DMS53 treated with DMSO at 0.1 percent for 48 hours (cell line): Measurements from ENCODE around the gene CXorf58.
A peak's percentile ranks its signal among the peaks of the same experiment; 100 is the strongest.
"Not testable (repeated sequence)": the region's sequence is repeated elsewhere in the genome, so short reads cannot be mapped to it uniquely, and the experiment has no call there.

Source experiments
- DNase-seq: peaks from one replicate; lab custom pipeline; 2025; ENCODE audit not compliant: unreplicated experiment; lab: John Stamatoyannopoulos, UW

Gene CXorf58

DNA sequence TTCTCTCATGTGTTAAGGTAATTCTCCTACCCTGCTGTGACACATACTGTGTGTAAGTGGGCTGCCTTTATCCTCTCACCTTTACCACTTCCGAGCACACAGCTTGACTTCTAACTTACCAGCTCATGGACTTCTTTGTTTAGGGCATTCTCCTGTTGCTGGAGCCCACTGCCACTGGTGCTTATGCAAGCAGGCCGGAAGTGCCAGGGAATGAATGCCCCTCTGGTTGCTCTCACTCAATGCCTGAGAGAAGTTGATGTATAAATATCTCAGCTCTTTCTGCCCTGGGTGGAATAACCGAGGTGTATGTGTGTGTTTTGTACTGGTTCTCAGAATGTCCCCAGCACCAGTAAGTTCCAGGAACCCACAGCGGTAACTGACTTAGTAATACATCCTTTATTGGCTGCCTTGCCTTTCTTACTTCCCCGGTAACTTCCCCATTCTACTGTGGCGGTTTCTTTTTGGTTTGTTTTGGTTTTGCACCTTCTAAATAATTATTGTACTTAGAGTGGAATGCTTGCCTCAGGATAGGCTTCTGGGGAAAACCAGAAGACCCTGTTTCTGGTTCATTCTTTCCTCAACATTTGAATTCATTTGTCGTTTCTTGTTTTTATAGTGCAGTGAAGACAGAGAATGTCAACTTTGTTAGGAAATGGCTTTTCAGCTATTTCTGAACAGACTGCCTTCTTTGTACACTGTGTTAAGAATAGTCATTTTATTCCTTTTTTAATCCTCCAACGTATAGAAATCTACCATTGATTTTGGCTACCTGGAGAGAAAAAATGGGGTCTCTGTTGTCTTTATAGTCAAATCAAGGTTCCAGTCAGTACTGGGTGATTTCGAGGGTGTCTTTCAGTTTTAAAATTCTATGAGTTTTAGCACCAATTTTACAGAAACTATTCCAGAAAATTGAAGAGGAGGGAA lies 45.4 kb downstream of the CXorf58 start:
- no peak for DNase-seq

DNA sequence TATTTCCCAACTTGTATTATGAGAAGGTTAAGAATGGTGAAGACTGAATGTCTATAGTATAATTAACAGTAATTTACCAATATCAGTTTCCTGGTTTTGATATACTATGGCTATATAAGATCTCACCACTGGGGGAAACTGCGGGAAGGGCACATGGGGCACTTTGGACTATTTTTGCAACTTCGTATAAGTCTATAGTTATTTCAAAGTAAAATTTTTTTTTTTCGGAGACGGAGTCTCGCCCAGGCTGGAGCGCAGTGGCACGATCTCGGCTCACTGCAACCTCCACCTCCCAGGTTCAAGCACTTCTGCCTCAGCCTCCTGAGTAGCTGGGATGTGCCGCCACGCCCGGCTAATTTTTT lies 46.1 kb downstream of the CXorf58 start:
- DNase-seq = no peak

DNA sequence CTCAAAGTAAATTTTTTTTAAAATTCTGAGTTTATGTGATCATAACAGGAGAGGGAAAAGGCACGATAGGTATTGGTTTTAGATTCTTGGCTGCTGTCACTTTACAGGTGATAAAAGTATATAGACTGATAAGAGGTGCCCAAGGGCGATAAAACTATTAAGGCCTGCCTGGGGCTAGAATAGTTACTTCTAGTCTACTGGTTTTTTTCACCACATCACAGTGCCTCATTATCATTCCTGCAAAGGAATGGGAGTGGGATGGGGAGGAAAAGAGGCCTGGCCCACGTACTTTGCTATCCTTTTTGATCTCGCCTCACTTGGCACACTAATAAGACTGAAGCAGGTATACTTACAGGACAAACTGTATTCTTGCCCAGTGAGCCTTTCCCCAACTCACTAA lies 46.6 kb downstream of the CXorf58 start:
- no peak for DNase-seq

DNA sequence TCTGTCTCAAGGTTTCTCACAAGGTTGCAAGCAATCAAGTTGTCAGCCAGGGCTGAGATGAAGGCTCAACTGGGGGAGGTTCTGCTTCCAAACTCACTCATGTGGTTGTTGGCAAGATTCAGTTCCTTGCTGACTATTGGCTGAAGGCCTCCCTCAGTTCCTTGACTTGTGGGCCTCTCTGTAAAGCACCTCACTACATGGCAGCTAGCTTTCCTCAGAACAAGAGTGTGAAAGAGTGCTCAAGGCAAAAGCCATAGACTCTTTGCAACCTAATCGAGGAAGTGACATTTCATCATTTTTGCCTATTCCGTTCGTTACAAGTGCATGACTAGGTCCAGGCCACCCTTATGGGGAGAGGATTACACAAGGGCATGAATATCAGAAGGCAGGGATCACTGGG lies 52.0 kb downstream of the CXorf58 start:
- no peak for DNase-seq

DNA sequence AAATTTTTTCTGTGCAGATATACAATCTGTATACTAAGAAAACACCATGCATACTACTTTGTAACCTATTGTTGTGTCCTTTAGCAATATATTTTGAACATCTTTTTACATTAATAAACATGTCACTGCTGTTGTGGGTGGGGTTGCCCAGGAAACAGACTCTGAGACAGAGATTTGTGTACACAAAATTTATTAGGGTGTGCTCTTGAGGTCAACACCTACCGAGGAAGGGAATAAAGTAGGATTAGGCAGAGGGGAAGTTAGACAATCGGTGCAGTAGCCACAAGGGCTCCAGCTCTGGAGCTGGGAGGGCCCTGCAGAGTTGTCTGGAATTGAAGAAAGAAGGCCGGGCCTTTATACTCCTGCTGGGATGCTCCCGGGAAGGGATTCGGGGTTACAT lies 56.4 kb downstream of the CXorf58 start:
- no peak for DNase-seq

DNA sequence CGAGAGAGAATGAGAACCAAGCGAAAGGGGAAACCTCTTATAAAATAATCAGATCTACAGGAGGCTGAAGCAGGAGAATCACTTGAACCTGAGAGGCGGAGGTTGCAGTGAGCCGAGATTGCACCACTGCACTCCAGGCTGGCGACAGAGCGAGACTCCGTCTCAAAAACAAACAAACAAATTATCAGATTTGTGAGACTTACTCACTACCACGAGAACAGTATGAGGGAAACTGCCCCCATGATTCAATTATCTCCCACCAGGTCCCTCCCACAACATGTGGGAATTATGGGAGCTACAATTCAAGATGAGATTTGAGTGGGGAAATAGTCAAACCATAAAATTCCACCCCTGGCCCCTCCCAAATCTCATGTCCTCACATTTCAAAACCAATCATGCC lies 57.8 kb downstream of the CXorf58 start:
- not testable (repeated sequence) for DNase-seq

DNA sequence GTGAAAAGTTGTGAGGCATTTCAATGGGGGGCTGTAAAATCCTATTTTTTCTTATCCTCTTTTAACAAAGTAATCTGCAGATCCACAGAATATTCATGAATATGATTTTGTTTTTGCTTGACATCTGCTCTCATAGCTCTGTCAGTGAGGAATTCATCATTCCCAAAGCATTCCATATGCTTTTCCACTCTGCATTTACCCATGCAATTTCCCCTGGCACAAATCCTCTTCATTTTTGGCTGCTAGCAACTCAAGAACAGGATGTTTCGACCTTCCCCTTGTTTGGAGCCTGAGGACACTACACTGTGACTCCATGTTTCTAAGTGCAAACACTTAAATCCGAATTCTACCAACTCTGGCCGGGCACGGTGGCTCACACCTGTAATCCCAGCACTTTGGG lies 70.7 kb downstream of the CXorf58 start:
- no peak for DNase-seq

DNA sequence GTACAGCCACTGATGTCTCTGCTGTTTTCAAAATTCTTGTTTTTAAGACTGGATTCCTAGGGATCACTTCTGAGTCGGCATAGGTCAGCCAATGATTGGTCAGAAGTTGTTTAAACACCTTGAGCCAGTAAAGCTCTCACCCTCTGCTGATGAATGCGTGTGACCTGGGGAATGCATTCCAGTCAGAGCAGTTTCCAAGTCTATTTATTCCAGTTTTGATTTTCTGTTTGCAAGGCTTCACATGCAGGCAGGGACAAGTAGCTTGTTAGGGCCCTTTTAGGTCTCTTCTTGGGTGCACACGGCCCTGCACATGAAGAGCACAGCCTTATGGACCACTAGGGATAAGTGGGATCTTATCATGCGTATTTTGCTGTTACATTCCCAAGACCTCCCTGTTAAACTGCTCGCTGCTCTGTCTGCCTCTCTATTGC lies 72.2 kb downstream of the CXorf58 start:
- peak; percentile 22 for DNase-seq

DNA sequence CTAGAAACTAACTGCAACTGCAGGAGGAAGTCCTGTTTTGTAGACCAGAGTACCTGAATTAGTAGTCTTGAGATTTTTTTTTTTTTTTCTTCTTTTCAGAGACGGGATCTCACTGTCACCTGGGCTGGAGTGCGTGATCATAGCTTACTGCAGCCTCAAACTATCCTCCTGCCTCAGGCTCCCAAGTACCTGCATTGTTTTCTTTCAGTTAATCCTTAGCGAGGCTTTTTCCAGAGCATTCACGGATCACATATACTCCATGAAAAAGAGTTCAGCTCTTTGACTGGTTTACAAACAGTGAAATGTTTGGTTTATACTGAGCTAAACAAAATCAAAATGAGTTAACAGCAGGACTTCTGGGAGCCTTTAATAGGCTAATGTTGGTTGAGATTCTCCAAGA lies 73.4 kb downstream of the CXorf58 start:
- no peak for DNase-seq

DNA sequence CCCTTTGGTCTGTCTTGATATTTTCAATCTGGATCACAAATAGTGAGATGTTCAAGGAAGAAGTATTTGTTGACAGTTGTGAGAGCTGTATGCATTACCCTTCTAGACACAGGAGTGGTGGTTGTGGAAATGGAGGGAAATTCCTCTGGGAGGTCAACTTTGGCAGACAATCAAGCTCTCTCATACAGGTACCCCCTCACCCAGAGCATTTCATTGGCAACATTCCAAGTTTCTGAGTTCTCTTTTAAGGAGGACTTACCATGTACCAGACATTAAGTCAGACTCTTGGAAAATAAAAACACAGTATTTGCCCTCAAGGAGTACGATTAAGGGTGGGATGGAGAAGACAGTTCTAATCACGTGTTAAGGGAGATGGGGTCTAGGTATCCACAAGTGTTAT lies 73.9 kb downstream of the CXorf58 start:
- DNase-seq = no peak

DNA sequence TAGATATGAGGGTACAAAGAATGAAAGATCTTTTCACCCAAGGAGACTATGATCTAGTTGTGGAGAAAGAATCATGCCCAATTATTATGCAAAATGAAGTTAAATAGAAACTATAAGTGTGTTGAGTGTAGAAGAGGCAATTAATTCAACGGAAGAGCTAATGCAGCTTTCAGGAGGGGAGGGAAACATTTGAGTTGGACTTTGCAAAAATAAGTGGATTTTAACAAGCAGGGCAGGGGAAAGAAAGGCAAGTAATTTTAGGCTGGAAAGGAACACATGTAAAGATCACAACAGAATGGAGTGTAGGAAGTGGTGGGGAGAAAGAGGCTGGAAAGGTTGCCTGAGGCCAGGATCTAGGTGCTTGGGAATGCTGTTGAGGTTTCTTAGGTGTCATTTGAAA lies 75.1 kb downstream of the CXorf58 start:
- no peak for DNase-seq
